ENCODE results near the gene PDYN.

PDYN gene

DNA sequence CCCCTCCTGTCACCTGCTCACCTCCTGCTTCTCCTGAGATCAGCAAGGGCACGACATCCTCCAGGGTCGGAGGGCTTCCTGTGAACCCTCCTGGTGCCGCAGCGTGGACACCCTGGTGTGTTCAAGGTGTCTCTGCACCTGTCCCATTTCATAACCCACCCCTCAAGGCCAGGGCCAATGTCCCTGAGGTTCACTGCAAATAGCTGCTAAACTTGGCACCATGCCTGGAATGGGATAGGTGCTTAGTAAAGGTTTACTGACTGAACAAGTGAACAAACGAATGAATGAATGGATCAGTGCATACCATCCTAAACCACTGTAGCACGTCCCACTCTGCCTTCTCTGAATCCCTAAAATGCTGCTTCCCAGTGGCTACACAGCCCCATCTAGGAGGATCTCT, 63.7 kb downstream of the PDYN start:
- Histone ChIP-seq H4K8ac (ENCODE audit: low read depth, low read length) (no peak overlapping the region), H3K9ac (ENCODE audit: low read length) (no peak overlapping the region)

DNA sequence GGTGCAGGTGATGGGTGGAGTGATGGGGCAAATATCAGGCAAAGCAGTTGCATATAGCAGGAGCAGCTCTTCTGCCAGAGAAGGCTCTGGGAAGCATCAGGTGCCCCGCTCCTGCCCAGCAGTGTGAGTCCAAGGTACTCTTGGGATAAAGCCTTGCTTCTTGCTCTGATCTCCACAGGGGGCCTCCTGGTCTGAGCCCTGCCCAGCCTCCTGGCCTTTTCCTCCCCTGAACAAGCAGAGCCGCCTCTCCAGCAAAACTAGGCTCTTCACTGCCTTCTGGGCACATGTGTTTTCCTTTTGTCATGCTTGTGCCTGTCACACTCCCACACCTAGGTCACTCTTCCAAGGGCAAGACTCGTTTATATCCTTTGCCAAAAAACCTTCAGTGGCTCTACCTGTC, 64.4 kb downstream of the PDYN start:
- no peak for DNase-seq
- Histone ChIP-seq H3K9me3 (ENCODE audit: insufficient read depth, low read depth, low read length) (peaks cover 2% of the 10 kb centered on the region), H4K8ac (ENCODE audit: low read depth, low read length) (no peak overlapping the region), H3K79me2 (ENCODE audit: control insufficient read depth, insufficient read depth, low read length, poor library complexity) (no peaks in the 10 kb centered on the region), H3K36me3 (ENCODE audit: control insufficient read depth in 1 of 2, insufficient read depth in 2 of 2, low read length in 2 of 2) (no peaks in the 10 kb centered on the region), H2AK5ac (ENCODE audit: low read length) (no peak overlapping the region), H3K9ac (ENCODE audit: low read length) (no peak overlapping the region), H3K23ac (ENCODE audit: low read length) (no peak overlapping the region), H3K18ac (ENCODE audit: low read length) (no peak overlapping the region), H3K4ac (ENCODE audit: low read depth, low read length) (no peak overlapping the region), H4K12ac (ENCODE audit: low read depth, low read length) (no peak overlapping the region), H3K14ac (ENCODE audit: low read length) (no peak overlapping the region), H2AFZ (ENCODE audit: insufficient read depth, low read length, poor library complexity) (no peak overlapping the region), H2BK12ac (ENCODE audit: low read length) (no peak overlapping the region), H3K4me2 (ENCODE audit: low read length) (no peak overlapping the region), H2BK120ac (ENCODE audit: insufficient read depth, low read length, poor library complexity) (no peak overlapping the region), H3K79me1 (ENCODE audit: low read length) (no peaks in the 10 kb centered on the region), H2BK5ac (ENCODE audit: low read depth, low read length, poor library complexity) (no peak overlapping the region), H3K27me3 (ENCODE audit: insufficient read depth, low read length) (no peaks in the 10 kb centered on the region), H3K4me1 (ENCODE audit: control insufficient read depth in 1 of 2, insufficient read depth in 2 of 2, low read length in 2 of 2) (no peaks in the 10 kb centered on the region), H3K4me3 (ENCODE audit: low read depth, low read length) (no peak overlapping the region), H3K27ac (ENCODE audit: low read depth, low read length) (no peak overlapping the region), H4K91ac (ENCODE audit: low read depth, low read length) (no peak overlapping the region)
- WGBS (ENCODE audit: extremely low coverage, insufficient coverage, insufficient read length), result no CpG with 5 or more reads among the region's 3 CpGs

More for the DNA sequence above, 63.7 kb downstream of the PDYN start:
- Histone ChIP-seq H3K14ac (ENCODE audit: low read length) (no peak overlapping the region), H2BK120ac (ENCODE audit: insufficient read depth, low read length, poor library complexity) (no peak overlapping the region), H3K79me2 (ENCODE audit: control insufficient read depth, insufficient read depth, low read length, poor library complexity) (no peaks in the 10 kb centered on the region), H2BK12ac (ENCODE audit: low read length) (no peak overlapping the region), H3K9me3 (ENCODE audit: insufficient read depth, low read depth, low read length) (no peaks in the 10 kb centered on the region), H3K4me1 (ENCODE audit: control insufficient read depth in 1 of 2, insufficient read depth in 2 of 2, low read length in 2 of 2) (peaks cover 0 to 4% of the 10 kb centered on the region in 2 experiments), H3K18ac (ENCODE audit: low read length) (no peak overlapping the region), H2BK5ac (ENCODE audit: low read depth, low read length, poor library complexity) (no peak overlapping the region), H3K27ac (ENCODE audit: low read depth, low read length) (no peak overlapping the region), H3K27me3 (ENCODE audit: insufficient read depth, low read length) (no peaks in the 10 kb centered on the region), H4K91ac (ENCODE audit: low read depth, low read length) (no peak overlapping the region), H3K23ac (ENCODE audit: low read length) (no peak overlapping the region), H4K12ac (ENCODE audit: low read depth, low read length) (no peak overlapping the region), H3K79me1 (ENCODE audit: low read length) (no peaks in the 10 kb centered on the region), H2AFZ (ENCODE audit: insufficient read depth, low read length, poor library complexity) (no peak overlapping the region), H3K36me3 (ENCODE audit: control insufficient read depth in 1 of 2, insufficient read depth in 2 of 2, low read length in 2 of 2) (no peaks in the 10 kb centered on the region), H3K4me2 (ENCODE audit: low read length) (no peak overlapping the region), H3K4ac (ENCODE audit: low read depth, low read length) (no peak overlapping the region), H2AK5ac (ENCODE audit: low read length) (no peak overlapping the region), H3K4me3 (ENCODE audit: low read depth, low read length) (no peak overlapping the region)
- no peak for DNase-seq
- no CpG with 5 or more reads among the region's 6 CpGs for WGBS (ENCODE audit: extremely low coverage, insufficient coverage, insufficient read length)

DNA sequence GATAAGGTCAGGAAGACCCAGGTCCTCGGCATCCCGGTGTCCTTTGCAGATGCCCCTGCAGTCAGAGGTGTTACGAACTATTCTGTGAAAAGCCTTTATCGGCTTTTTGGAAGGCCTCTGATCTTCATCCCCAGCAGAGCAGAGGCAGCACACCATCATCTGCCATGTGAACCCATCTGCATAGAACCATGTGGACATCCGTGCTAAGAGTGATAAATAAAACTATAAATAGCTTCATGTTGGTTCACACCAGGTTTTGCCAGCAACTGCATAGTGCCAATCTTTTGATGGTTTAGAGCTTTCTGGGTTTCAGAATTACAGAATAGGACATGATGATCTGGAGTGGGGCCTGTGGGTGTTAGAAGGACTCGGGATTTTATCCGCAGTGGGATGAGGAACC, 65.1 kb downstream of the PDYN start:
- Histone ChIP-seq H3K4me3 (ENCODE audit: low read depth, low read length) (no peak overlapping the region), H4K8ac (ENCODE audit: low read depth, low read length) (no peak overlapping the region), H3K4me1 (ENCODE audit: control insufficient read depth in 1 of 2, insufficient read depth in 2 of 2, low read length in 2 of 2) (no peaks in the 10 kb centered on the region), H4K91ac (ENCODE audit: low read depth, low read length) (no peak overlapping the region), H3K9ac (ENCODE audit: low read length) (no peak overlapping the region), H3K23ac (ENCODE audit: low read length) (no peak overlapping the region), H3K79me2 (ENCODE audit: control insufficient read depth, insufficient read depth, low read length, poor library complexity) (no peaks in the 10 kb centered on the region), H3K79me1 (ENCODE audit: low read length) (no peaks in the 10 kb centered on the region), H4K12ac (ENCODE audit: low read depth, low read length) (no peak overlapping the region), H3K18ac (ENCODE audit: low read length) (no peak overlapping the region), H3K4ac (ENCODE audit: low read depth, low read length) (no peak overlapping the region), H3K36me3 (ENCODE audit: control insufficient read depth in 1 of 2, insufficient read depth in 2 of 2, low read length in 2 of 2) (no peaks in the 10 kb centered on the region), H3K27ac (ENCODE audit: low read depth, low read length) (no peak overlapping the region), H3K4me2 (ENCODE audit: low read length) (no peak overlapping the region), H3K27me3 (ENCODE audit: insufficient read depth, low read length) (no peaks in the 10 kb centered on the region), H2BK5ac (ENCODE audit: low read depth, low read length, poor library complexity) (no peak overlapping the region), H3K9me3 (ENCODE audit: insufficient read depth, low read depth, low read length) (peaks cover 2% of the 10 kb centered on the region), H3K14ac (ENCODE audit: low read length) (no peak overlapping the region), H2BK120ac (ENCODE audit: insufficient read depth, low read length, poor library complexity) (no peak overlapping the region), H2AK5ac (ENCODE audit: low read length) (no peak overlapping the region), H2AFZ (ENCODE audit: insufficient read depth, low read length, poor library complexity) (no peak overlapping the region), H2BK12ac (ENCODE audit: low read length) (no peak overlapping the region)
- no CpG with 5 or more reads among the region's 7 CpGs for WGBS (ENCODE audit: extremely low coverage, insufficient coverage, insufficient read length)
- no peak for DNase-seq

All from trophoblast cell (in vitro differentiated cells and primary cell).